Neuronal stem cell (in vitro differentiated cells): ENCODE results near the gene CTRB1.
A peak's percentile ranks its signal among the peaks of the same experiment; 100 is the strongest.
"Not testable (repeated sequence)": the region's sequence is repeated elsewhere in the genome, so short reads cannot be mapped to it uniquely, and the experiment has no call there.

Experiments
- DNase-seq: peaks from one replicate; pipeline ENCODE4 v3.0.0-alpha.2; 2013; ENCODE audit warnings: low spot score
- H2AFZ ChIP-seq: one replicate; pipeline ENCODE4 v1.6.1; 2013; ENCODE audit warnings: mild to moderate bottlenecking, low read length, inconsistent platforms
- H2AK5ac ChIP-seq: 2 replicates; pipeline ENCODE4 v1.6.1; 2013; ENCODE audit warnings: low read depth, mild to moderate bottlenecking, inconsistent platforms, low read length, moderate library complexity, mixed read lengths
- H2BK120ac ChIP-seq: 2 replicates; pipeline ENCODE4 v1.6.1; 2013; ENCODE audit warnings: low read depth, mild to moderate bottlenecking, inconsistent platforms, low read length, moderate library complexity, mixed read lengths
- H2BK12ac ChIP-seq: one replicate; pipeline ENCODE4 v1.6.1; 2013; ENCODE audit warnings: low read length, inconsistent platforms
- H2BK15ac ChIP-seq: 2 replicates; pipeline ENCODE4 v1.6.1; 2013; ENCODE audit warnings: mild to moderate bottlenecking, low read length, inconsistent platforms, mixed read lengths
- H2BK5ac ChIP-seq: one replicate; pipeline ENCODE4 v1.6.1; 2013; ENCODE audit warnings: inconsistent platforms, mild to moderate bottlenecking, low read length, moderate library complexity
- H3K14ac ChIP-seq: one replicate; pipeline ENCODE4 v1.6.1; 2013; ENCODE audit warnings: low read length, inconsistent platforms
- H3K18ac ChIP-seq: 2 replicates; pipeline ENCODE4 v1.6.1; 2013; ENCODE audit warnings: low read length, inconsistent platforms
- H3K23ac ChIP-seq: 2 replicates; pipeline ENCODE4 v1.6.1; 2013; ENCODE audit warnings: low read depth, mild to moderate bottlenecking, mixed read lengths, low read length, inconsistent platforms; ENCODE audit not compliant: poor library complexity
- H3K27ac ChIP-seq: replicated peaks from 3 replicates; pipeline ENCODE4 v1.5.1; 2013; ENCODE audit warnings: low read length, inconsistent platforms
- H3K27me3 ChIP-seq, 3 experiments: 2 replicates each; pipeline ENCODE4 v1.6.1; 2013; ENCODE audit warnings: low read length in 3 of 3, mild to moderate bottlenecking in 2 of 3, inconsistent platforms in 1 of 3, low read depth in 1 of 3, mixed read lengths in 1 of 3, moderate library complexity in 1 of 3; ENCODE audit not compliant: control insufficient read depth in 3 of 3, insufficient read depth in 3 of 3
- H3K36me3 ChIP-seq, 2 donors: replicated peaks in 1 of 2; 2 replicates each; pipeline ENCODE4 v1.6.1; 2013; ENCODE audit warnings: low read length in 2 of 2; ENCODE audit not compliant: control insufficient read depth in 2 of 2, insufficient read depth in 2 of 2
- H3K4ac ChIP-seq: 2 replicates; pipeline ENCODE4 v1.6.1; 2013; ENCODE audit warnings: inconsistent platforms, mild to moderate bottlenecking, low read length, moderate library complexity
- H3K4me1 ChIP-seq, 2 donors: 1 replicate in 1 of 2; 2 replicates in 1 of 2; pipeline ENCODE4 v1.6.1; 2013; ENCODE audit warnings: low read length in 2 of 2, low read depth in 1 of 2; ENCODE audit not compliant: control insufficient read depth in 2 of 2, insufficient read depth in 1 of 2
- H3K4me2 ChIP-seq: one replicate; pipeline ENCODE4 v1.6.1; 2013; ENCODE audit warnings: mild to moderate bottlenecking, low read length, inconsistent platforms; ENCODE audit not compliant: insufficient read depth, poor library complexity, severe bottlenecking
- H3K4me3 ChIP-seq, 2 donors: 2 replicates each; pipeline ENCODE4 v1.5.1; 2013; ENCODE audit warnings: low read length in 2 of 2, mild to moderate bottlenecking in 2 of 2, inconsistent platforms in 1 of 2, moderate library complexity in 1 of 2
- H3K79me1 ChIP-seq: one replicate; pipeline ENCODE4 v1.6.1; 2013; ENCODE audit warnings: low read depth, mild to moderate bottlenecking, inconsistent platforms, low read length, moderate library complexity
- H3K9ac ChIP-seq: one replicate; pipeline ENCODE4 v1.6.1; 2013; ENCODE audit warnings: mild to moderate bottlenecking, low read depth, low read length, inconsistent platforms; ENCODE audit not compliant: poor library complexity
- H3K9me3 ChIP-seq, 2 donors: replicated peaks in 1 of 2; 2 replicates each; pipeline versions ENCODE3 to v1.6.1; 2013; ENCODE audit warnings: low read length in 2 of 2, mild to moderate bottlenecking in 2 of 2, inconsistent platforms in 1 of 2, low read depth in 1 of 2, mixed read lengths in 1 of 2, moderate library complexity in 1 of 2; ENCODE audit not compliant: control insufficient read depth in 2 of 2, insufficient read depth in 1 of 2
- H4K8ac ChIP-seq: one replicate; pipeline ENCODE4 v1.6.1; 2013; ENCODE audit warnings: low read depth, mild to moderate bottlenecking, inconsistent platforms, low read length, moderate library complexity
- H4K91ac ChIP-seq: one replicate; pipeline ENCODE4 v1.6.1; 2013; ENCODE audit warnings: low read length, low read depth, mild to moderate bottlenecking, inconsistent platforms; ENCODE audit not compliant: poor library complexity
- WGBS, 2 donors: extraction: QIAGEN DNeasy Blood & Tissue Kit; methylation state at CpG; one replicate each; pipeline ENCODE4 v1.1.7; 2013; ENCODE audit warnings: missing lambda C conversion rate in 2 of 2, mixed read lengths in 1 of 2; ENCODE audit not compliant: insufficient read length in 2 of 2, insufficient replicate concordance in 1 of 2; ENCODE audit errors: extremely low coverage in 2 of 2; 5-methylcytosine and 5-hydroxymethylcytosine counted together

CTRB1 gene

DNA sequence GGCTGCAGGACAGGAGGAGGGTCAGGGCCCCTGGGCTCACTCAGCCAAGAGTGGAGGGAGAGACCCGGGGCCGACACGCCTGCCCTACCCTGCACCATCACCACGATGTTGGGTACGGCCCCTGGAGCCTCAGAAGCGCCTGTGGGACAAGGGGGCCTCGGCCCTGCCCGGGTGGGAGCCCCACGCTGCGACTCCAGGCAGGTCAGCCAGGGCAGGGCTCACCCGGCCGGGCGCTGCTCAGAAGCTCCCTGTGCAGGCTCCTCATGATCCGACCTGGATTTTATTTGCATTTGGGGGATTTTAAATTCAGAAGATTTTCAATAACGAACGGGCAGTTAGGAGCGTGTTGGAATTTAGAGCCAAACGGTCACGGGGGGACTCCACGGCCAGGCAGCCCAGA, 13.9 kb upstream of the CTRB1 start:
- not testable (repeated sequence) for H3K4ac ChIP-seq, H3K79me1 ChIP-seq, H3K27ac ChIP-seq, H3K23ac ChIP-seq, H3K4me3 ChIP-seq, H2BK15ac ChIP-seq, H3K4me2 ChIP-seq, H4K91ac ChIP-seq, H3K36me3 ChIP-seq, H2AFZ ChIP-seq, H3K9ac ChIP-seq, DNase-seq, H3K14ac ChIP-seq, H3K27me3 ChIP-seq, H3K18ac ChIP-seq, H2BK120ac ChIP-seq, H4K8ac ChIP-seq, H3K4me1 ChIP-seq, H3K9me3 ChIP-seq, H2BK12ac ChIP-seq, H2BK5ac ChIP-seq, H2AK5ac ChIP-seq
- WGBS, 2 donors, result no CpG with 5 or more reads among the region's 20 CpGs

DNA sequence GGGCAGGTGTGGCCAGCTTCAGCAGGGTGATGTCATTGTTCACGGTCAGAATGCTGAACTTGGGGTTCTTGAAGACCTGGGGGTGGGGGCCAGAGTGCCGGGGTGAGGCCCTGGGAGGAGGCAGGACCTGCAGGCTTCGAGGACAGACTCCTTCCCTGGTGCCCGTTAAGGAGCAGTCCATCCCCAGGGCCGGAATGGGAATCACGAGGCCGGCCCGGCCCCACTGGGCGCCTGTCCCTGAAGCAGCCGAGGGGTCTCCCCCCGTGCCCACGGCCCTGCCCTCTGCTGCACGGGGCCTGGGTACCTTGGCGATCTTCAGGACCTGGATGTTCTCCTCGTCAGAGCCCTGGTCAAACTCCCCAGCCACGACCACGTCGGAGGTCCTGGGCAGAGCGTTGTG, 13.3 kb upstream of the CTRB1 start:
- H3K4ac ChIP-seq, H3K23ac ChIP-seq, H2BK15ac ChIP-seq, DNase-seq, H2BK5ac ChIP-seq, H3K18ac ChIP-seq, H4K8ac ChIP-seq, H3K79me1 ChIP-seq, H3K27ac ChIP-seq, H3K4me3 ChIP-seq, H2BK12ac ChIP-seq, H2BK120ac ChIP-seq, H2AFZ ChIP-seq, H3K4me1 ChIP-seq, H3K9ac ChIP-seq, H3K9me3 ChIP-seq, H3K27me3 ChIP-seq, H2AK5ac ChIP-seq, H3K4me2 ChIP-seq, H3K14ac ChIP-seq, H4K91ac ChIP-seq, H3K36me3 ChIP-seq: not testable (repeated sequence)
- no CpG with 5 or more reads among the region's 19 CpGs for WGBS, 2 donors

DNA sequence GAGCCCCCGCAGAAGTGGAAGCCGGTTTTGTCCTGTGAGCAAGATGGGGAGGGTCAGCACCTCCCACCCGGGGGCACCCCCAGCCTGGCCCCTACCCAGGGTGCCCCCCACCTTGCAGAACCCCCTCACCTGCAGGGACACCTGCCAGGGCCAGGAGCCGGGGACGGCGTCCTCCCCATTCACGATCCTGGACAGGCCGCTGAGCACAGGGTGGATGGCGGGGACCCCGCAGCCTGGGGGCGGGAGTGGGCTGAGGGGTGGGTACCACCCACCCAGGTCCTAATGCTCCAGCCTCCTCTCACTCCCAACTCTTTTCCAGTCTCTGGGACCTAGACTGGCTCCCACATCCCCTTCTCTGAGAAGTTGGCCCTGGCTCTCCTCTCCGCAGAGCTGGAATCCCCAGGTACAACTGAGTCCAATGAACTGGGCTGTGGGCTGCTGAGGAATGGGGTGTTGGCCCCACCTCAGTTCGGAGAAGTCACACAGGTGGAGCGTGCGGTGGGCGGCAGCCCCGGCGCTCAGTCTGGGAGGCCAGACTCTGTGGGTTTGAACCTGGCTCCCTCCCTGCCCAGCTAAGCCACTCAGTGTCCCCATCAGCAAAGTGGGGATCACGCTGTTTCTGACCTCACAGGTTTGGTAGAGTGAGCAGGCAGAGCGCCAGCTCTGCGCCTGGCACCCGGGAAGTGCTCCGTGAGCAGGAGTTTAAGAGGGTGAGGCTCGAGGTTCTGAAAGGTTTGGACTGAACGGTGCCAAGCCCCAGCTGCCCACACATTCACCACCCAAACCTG, 12.6 kb upstream of the CTRB1 start:
- not testable (repeated sequence) for H4K8ac ChIP-seq, H3K4me3 ChIP-seq, H2BK120ac ChIP-seq, H2BK12ac ChIP-seq, H3K9me3 ChIP-seq, H3K36me3 ChIP-seq, H3K79me1 ChIP-seq, H3K27me3 ChIP-seq, H3K27ac ChIP-seq, H4K91ac ChIP-seq, H3K4me1 ChIP-seq, H2AFZ ChIP-seq, H3K9ac ChIP-seq, H2BK15ac ChIP-seq, H2AK5ac ChIP-seq, H3K4me2 ChIP-seq, H3K4ac ChIP-seq, DNase-seq
- Histone ChIP-seq H3K18ac (peak overlapping the region; percentile 64), H3K23ac (peak overlapping the region; percentile 75), H2BK5ac (peak overlapping the region; percentile 53), H3K14ac (peak overlapping the region; percentile 17)
- no CpG with 5 or more reads among the region's 25 CpGs for WGBS, 2 donors

DNA sequence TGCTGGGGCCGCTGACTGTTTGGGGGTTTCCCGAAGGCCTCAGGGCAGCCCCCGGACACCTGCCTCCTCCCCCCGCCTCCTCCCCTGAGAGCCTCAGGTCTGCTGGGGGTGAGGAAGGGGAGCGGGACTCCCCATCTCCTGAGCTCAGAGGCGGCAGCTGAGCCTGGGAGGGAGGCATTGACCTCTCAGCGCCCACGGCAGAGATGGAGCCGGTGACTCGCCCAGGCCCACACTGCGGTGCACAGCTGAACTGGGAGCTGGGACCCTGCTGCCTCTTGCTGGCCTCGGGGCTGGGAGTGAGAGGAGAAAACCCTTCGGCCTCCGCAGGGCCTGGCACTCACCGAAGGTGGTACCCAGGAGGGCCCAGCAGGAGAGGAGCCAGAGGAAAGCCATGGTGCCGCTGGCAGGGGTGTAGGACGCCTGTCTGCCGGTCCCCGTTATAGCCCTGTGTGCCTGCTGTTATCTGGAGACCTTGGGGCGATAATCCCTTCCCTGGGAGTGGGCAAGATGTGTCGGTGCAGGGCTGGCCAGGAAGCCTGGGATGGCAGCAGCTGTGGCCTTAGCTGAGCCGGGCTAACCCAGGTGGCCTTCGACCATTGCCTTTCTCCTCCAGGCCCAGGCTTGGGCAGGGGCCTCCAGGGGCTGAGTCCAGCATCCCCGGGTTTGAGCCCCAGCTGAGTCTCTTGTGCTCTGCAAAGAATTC, 11.9 kb upstream of the CTRB1 start, which contains the start of gene CTRB2:
TSS of gene CTRB2 (minus strand) at position 413 of the 703 bp plus-strand sequence. CDS start at position 393, 20 bp downstream.
- no CpG with 5 or more reads among the region's 24 CpGs for WGBS, 2 donors

More for the DNA sequence above, 11.9 kb upstream of the CTRB1 start, which contains the start of gene CTRB2:
- Histone ChIP-seq H2BK120ac (no peak within 1 kb of the TSS), H3K4ac (peak within 1 kb of the TSS; percentile 23), H2BK5ac (peak within 1 kb of the TSS; percentile 53), H3K27me3 (peaks cover 0 to 6% (median 0%) of the 10 kb centered on the region in 3 experiments), H3K9ac (no peak within 1 kb of the TSS), H3K4me1 (peaks cover 0 to 3% of the 10 kb centered on the region in 2 donors), H3K27ac (no peak within 1 kb of the TSS), H3K9me3 (no peaks in the 10 kb centered on the region), H2AFZ (no peak within 1 kb of the TSS), H3K4me2 (no peak within 1 kb of the TSS), H3K4me3 (no peak within 1 kb of the TSS), H2BK12ac (no peak within 1 kb of the TSS), H3K18ac (peak within 1 kb of the TSS; percentile 64), H3K79me1 (no peaks in the 10 kb centered on the region), H2BK15ac (peak within 1 kb of the TSS; percentile 75), H3K23ac (peak within 1 kb of the TSS; percentile 75), H3K36me3 (no peaks in the 10 kb centered on the region), H2AK5ac (peak within 1 kb of the TSS; percentile 70), H4K8ac (no peak within 1 kb of the TSS), H4K91ac (no peak within 1 kb of the TSS), H3K14ac (peak within 1 kb of the TSS; percentile 56)
- no peak for DNase-seq
